ENCODE results near the gene ST3GAL5.

DNA sequence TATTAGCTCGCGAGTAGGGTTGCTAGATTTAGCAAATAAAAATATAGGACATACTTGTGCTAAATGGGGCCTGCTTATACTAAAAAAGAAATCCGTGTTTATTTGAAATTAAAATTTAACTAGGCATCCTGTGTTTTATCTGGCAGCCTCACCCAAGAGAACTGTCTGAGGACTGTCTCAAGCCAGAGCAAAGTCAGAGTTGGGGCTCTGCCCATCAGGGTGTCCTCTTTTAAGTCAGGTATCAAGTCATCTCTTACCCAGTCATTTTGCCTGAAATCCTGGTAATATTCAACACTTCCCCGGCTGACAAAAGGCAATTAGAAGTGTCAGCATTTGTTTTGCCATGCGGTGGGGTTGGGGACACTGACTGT, 48.3 kb upstream of the ST3GAL5 start:
- TF ChIP-seq, protein P1, sequence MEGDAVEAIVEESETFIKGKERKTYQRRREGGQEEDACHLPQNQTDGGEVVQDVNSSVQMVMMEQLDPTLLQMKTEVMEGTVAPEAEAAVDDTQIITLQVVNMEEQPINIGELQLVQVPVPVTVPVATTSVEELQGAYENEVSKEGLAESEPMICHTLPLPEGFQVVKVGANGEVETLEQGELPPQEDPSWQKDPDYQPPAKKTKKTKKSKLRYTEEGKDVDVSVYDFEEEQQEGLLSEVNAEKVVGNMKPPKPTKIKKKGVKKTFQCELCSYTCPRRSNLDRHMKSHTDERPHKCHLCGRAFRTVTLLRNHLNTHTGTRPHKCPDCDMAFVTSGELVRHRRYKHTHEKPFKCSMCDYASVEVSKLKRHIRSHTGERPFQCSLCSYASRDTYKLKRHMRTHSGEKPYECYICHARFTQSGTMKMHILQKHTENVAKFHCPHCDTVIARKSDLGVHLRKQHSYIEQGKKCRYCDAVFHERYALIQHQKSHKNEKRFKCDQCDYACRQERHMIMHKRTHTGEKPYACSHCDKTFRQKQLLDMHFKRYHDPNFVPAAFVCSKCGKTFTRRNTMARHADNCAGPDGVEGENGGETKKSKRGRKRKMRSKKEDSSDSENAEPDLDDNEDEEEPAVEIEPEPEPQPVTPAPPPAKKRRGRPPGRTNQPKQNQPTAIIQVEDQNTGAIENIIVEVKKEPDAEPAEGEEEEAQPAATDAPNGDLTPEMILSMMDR (conservative IDR thresholded peaks at IDR 0.05; ENCODE audit: low read length): no peak
- no peak for TF ChIP-seq EZH2phosphoT487 (IDR thresholded peaks at IDR 0.05; ENCODE audit: borderline replicate concordance, low read depth, low read length)

Measured in OCI-LY7 (cell line).